HEK293T (cell line): ENCODE data around the gene CASKIN2.

ENCODE experiments used
- BHLHE40 ChIP-seq: fragments of 450-650 bp; IDR thresholded peaks from 2 replicates; pipeline ENCODE4 v1.6.1; 2016; ENCODE audit warnings: mild to moderate bottlenecking, moderate library complexity, borderline replicate concordance
- FOXA1 ChIP-seq: fragments of 450-650 bp; IDR thresholded peaks from 2 replicates; pipeline ENCODE4 v1.6.1; 2016; ENCODE audit warnings: mild to moderate bottlenecking
- LEF1 ChIP-seq: fragments of 450-650 bp; IDR thresholded peaks from 2 replicates; pipeline ENCODE4 v1.6.1; 2017; ENCODE audit warnings: mild to moderate bottlenecking, borderline replicate concordance
- SUZ12 ChIP-seq: fragments of 450-650 bp; IDR thresholded peaks from 2 replicates; pipeline ENCODE4 v1.6.1; 2016; ENCODE audit warnings: mild to moderate bottlenecking
- TARDBP ChIP-seq: fragments of 450-650 bp; IDR thresholded peaks from 2 replicates; pipeline ENCODE4 v1.6.1; 2016

- TF ChIP-seq FOXA1 (no peak), LEF1 (no peak), SUZ12 (no peak), BHLHE40 (no peak), TARDBP (no peak)
These were observed 2.9 kb upstream of the CASKIN2 start for GRCh38 chr17:75518201-75518600.
